Measurements from ENCODE around the gene METAP1D.
"Not testable (repeated sequence)": the region's sequence is repeated elsewhere in the genome, so short reads cannot be mapped to it uniquely, and the experiment has no call there.

Gene METAP1D

GRCh38 chr2:172109256-172109987 lies 109.7 kb downstream of the METAP1D start:
- Histone ChIP-seq H3K9ac (ENCODE audit: insufficient read length) (no peak overlapping the region), H3K27ac (no peak overlapping the region), H3K4me3 (no peak overlapping the region), H3K9me3 (ENCODE audit: low read depth, low read length) (no peaks in the 10 kb centered on the region), H3K36me3 (ENCODE audit: insufficient read depth, low read length) (no peaks in the 10 kb centered on the region)
- no peak for DNase-seq (ENCODE audit: low read depth, low spot score)
- TF ChIP-seq EZH2 (IDR thresholded peaks at IDR 0.05) (no peak), FOXP2 (optimal IDR thresholded peaks at IDR 0.05; ENCODE audit: control extremely low read depth, extremely low read length, insufficient read depth) (no peak), POLR2AphosphoS5 (IDR thresholded peaks at IDR 0.05; ENCODE audit: borderline replicate concordance, low read depth, low read length) (no peak)

- H3K9ac ChIP-seq (ENCODE audit: insufficient read length): no peak overlapping the region
- TF ChIP-seq POLR2AphosphoS5 (IDR thresholded peaks at IDR 0.05; ENCODE audit: borderline replicate concordance, low read depth, low read length): no peak
- no peak for TF ChIP-seq EZH2 (IDR thresholded peaks at IDR 0.05)
- TF ChIP-seq FOXP2 (optimal IDR thresholded peaks at IDR 0.05; ENCODE audit: control extremely low read depth, extremely low read length, insufficient read depth): no peak
- H3K4me3 ChIP-seq: no peak overlapping the region
Observed at GRCh38 chr2:172109988-172110811, 110.4 kb downstream of the METAP1D start.

GRCh38 chr2:172113617-172114016 lies 113.9 kb downstream of the METAP1D start:
- Histone ChIP-seq H3K4me3 (no peak overlapping the region), H3K9me3 (ENCODE audit: low read depth, low read length) (no peaks in the 10 kb centered on the region), H3K27ac (no peak overlapping the region), H3K9ac (ENCODE audit: insufficient read length) (no peak overlapping the region), H3K36me3 (ENCODE audit: insufficient read depth, low read length) (no peaks in the 10 kb centered on the region)
- DNase-seq (ENCODE audit: low read depth, low spot score): no peak
- TF ChIP-seq POLR2AphosphoS5 (IDR thresholded peaks at IDR 0.05; ENCODE audit: borderline replicate concordance, low read depth, low read length) (no peak), FOXP2 (optimal IDR thresholded peaks at IDR 0.05; ENCODE audit: control extremely low read depth, extremely low read length, insufficient read depth) (no peak), EZH2 (IDR thresholded peaks at IDR 0.05) (no peak)

More at GRCh38 chr2:172109988-172110811, 110.4 kb downstream of the METAP1D start:
- Histone ChIP-seq H3K36me3 (ENCODE audit: insufficient read depth, low read length) (no peaks in the 10 kb centered on the region), H3K9me3 (ENCODE audit: low read depth, low read length) (no peaks in the 10 kb centered on the region), H3K27ac (no peak overlapping the region)
- no peak for DNase-seq (ENCODE audit: low read depth, low spot score)

- H3K4me3 ChIP-seq; H3K36me3 ChIP-seq (ENCODE audit: insufficient read depth, low read length); H3K9me3 ChIP-seq (ENCODE audit: low read depth, low read length); H3K27ac ChIP-seq; DNase-seq (ENCODE audit: low read depth, low spot score); H3K9ac ChIP-seq (ENCODE audit: insufficient read length): not testable (repeated sequence)
Observed at GRCh38 chr2:172114176-172114575, 114.4 kb downstream of the METAP1D start.

GRCh38 chr2:172114579-172114978 lies 114.8 kb downstream of the METAP1D start:
- H3K27ac ChIP-seq: no peak overlapping the region
- TF ChIP-seq FOXP2 (optimal IDR thresholded peaks at IDR 0.05; ENCODE audit: control extremely low read depth, extremely low read length, insufficient read depth): no peak
- no peak for TF ChIP-seq EZH2 (IDR thresholded peaks at IDR 0.05)
- TF ChIP-seq POLR2AphosphoS5 (IDR thresholded peaks at IDR 0.05; ENCODE audit: borderline replicate concordance, low read depth, low read length): no peak

GRCh38 chr2:172116107-172116506 lies 116.4 kb downstream of the METAP1D start:
- Histone ChIP-seq H3K9me3 (ENCODE audit: low read depth, low read length) (no peaks in the 10 kb centered on the region), H3K27ac (no peak overlapping the region), H3K4me3 (no peak overlapping the region), H3K9ac (ENCODE audit: insufficient read length) (no peak overlapping the region), H3K36me3 (ENCODE audit: insufficient read depth, low read length) (no peaks in the 10 kb centered on the region)
- no peak for TF ChIP-seq FOXP2 (optimal IDR thresholded peaks at IDR 0.05; ENCODE audit: control extremely low read depth, extremely low read length, insufficient read depth)
- TF ChIP-seq POLR2AphosphoS5 (IDR thresholded peaks at IDR 0.05; ENCODE audit: borderline replicate concordance, low read depth, low read length): no peak
- TF ChIP-seq EZH2 (IDR thresholded peaks at IDR 0.05): no peak
- DNase-seq (ENCODE audit: low read depth, low spot score): no peak

More at GRCh38 chr2:172114579-172114978, 114.8 kb downstream of the METAP1D start:
- Histone ChIP-seq H3K4me3 (no peak overlapping the region), H3K36me3 (ENCODE audit: insufficient read depth, low read length) (no peaks in the 10 kb centered on the region), H3K9ac (ENCODE audit: insufficient read length) (no peak overlapping the region), H3K9me3 (ENCODE audit: low read depth, low read length) (no peaks in the 10 kb centered on the region)
- DNase-seq (ENCODE audit: low read depth, low spot score): no peak

- Histone ChIP-seq H3K27ac (no peak overlapping the region), H3K4me3 (no peak overlapping the region), H3K9me3 (ENCODE audit: low read depth, low read length) (no peaks in the 10 kb centered on the region), H3K36me3 (ENCODE audit: insufficient read depth, low read length) (no peaks in the 10 kb centered on the region), H3K9ac (ENCODE audit: insufficient read length) (no peak overlapping the region)
- TF ChIP-seq POLR2AphosphoS5 (IDR thresholded peaks at IDR 0.05; ENCODE audit: borderline replicate concordance, low read depth, low read length) (no peak), EZH2 (IDR thresholded peaks at IDR 0.05) (no peak), FOXP2 (optimal IDR thresholded peaks at IDR 0.05; ENCODE audit: control extremely low read depth, extremely low read length, insufficient read depth) (no peak)
- DNase-seq (ENCODE audit: low read depth, low spot score): no peak
Observed at GRCh38 chr2:172119089-172119488, 119.3 kb downstream of the METAP1D start.

GRCh38 chr2:172120118-172120517 lies 120.4 kb downstream of the METAP1D start:
- H3K27ac ChIP-seq: no peak overlapping the region

More at GRCh38 chr2:172120118-172120517, 120.4 kb downstream of the METAP1D start:
- no peak overlapping the region for H3K9ac ChIP-seq (ENCODE audit: insufficient read length)
- H3K9me3 ChIP-seq (ENCODE audit: low read depth, low read length): no peaks in the 10 kb centered on the region
- TF ChIP-seq FOXP2 (optimal IDR thresholded peaks at IDR 0.05; ENCODE audit: control extremely low read depth, extremely low read length, insufficient read depth) (no peak), POLR2AphosphoS5 (IDR thresholded peaks at IDR 0.05; ENCODE audit: borderline replicate concordance, low read depth, low read length) (no peak), EZH2 (IDR thresholded peaks at IDR 0.05) (no peak)
- no peaks in the 10 kb centered on the region for H3K36me3 ChIP-seq (ENCODE audit: insufficient read depth, low read length)
- no peak for DNase-seq (ENCODE audit: low read depth, low spot score)
- no peak overlapping the region for H3K4me3 ChIP-seq

All from SK-N-MC (cell line).